Smooth muscle cell (in vitro differentiated cells): ENCODE measurements around the gene DYNLT2. TPM values are rescaled to one million over a fixed set of nuclear protein-coding genes. Genes with fewer than 3 reads are reported as not detected.

Experiments
- DNase-seq: peaks from one replicate; lab custom pipeline; 2025; ENCODE audit not compliant: unreplicated experiment; lab: John Stamatoyannopoulos, UW
- H2AFZ ChIP-seq: fragments of 200-600 bp; sonication (generic); 2 replicates; pipeline ENCODE4 v1.6.0; 2016; ENCODE audit warnings: antibody characterized with exemption, low read depth, mild to moderate bottlenecking
- H3F3A ChIP-seq: fragments of 200-600 bp; sonication (generic); 2 replicates; pipeline ENCODE4 v1.6.0; 2017; ENCODE audit warnings: antibody characterized with exemption, low read depth
- H3K27ac ChIP-seq: fragments of 200-600 bp; sonication (generic); 2 replicates; pipeline ENCODE4 v1.5.1; 2016; ENCODE audit warnings: low read depth, mild to moderate bottlenecking
- H3K27me3 ChIP-seq: fragments of 200-600 bp; sonication (generic); 2 replicates; pipeline ENCODE4 v1.6.1; 2016; ENCODE audit warnings: low read depth, mild to moderate bottlenecking
- H3K36me3 ChIP-seq: fragments of 200-600 bp; sonication (generic); 2 replicates; pipeline ENCODE4 v1.5.1; 2016; ENCODE audit warnings: low read depth
- H3K4me1 ChIP-seq: fragments of 200-600 bp; sonication (generic); 2 replicates; pipeline ENCODE4 v1.5.1; 2016; ENCODE audit warnings: low read depth
- H3K4me2 ChIP-seq: fragments of 200-600 bp; sonication (generic); 2 replicates; pipeline ENCODE4 v1.6.0; 2016; ENCODE audit warnings: mild to moderate bottlenecking
- H3K4me3 ChIP-seq: fragments of 200-600 bp; sonication (generic); 2 replicates; pipeline ENCODE4 v1.5.1; 2016; ENCODE audit warnings: mild to moderate bottlenecking
- H3K79me2 ChIP-seq: fragments of 200-600 bp; sonication (generic); 2 replicates; pipeline ENCODE4 v1.6.0; 2016; ENCODE audit warnings: low read depth, mild to moderate bottlenecking
- H3K9ac ChIP-seq: fragments of 200-600 bp; sonication (generic); 2 replicates; pipeline ENCODE4 v1.6.0; 2016; ENCODE audit warnings: low read depth
- H3K9me3 ChIP-seq: fragments of 200-600 bp; sonication (generic); replicated peaks from 2 replicates; pipeline ENCODE4 v1.5.1; 2016; ENCODE audit warnings: low read depth
- H4K20me1 ChIP-seq: fragments of 200-600 bp; sonication (generic); 2 replicates; pipeline ENCODE4 v1.6.0; 2016; ENCODE audit warnings: low read depth
- WGBS: methylation state at CpG from one replicate; pipeline ENCODE4 v1.1.7; 2016; ENCODE audit warnings: low lambda C conversion rate; 5-methylcytosine and 5-hydroxymethylcytosine counted together
- polyA plus RNA-seq: library from polyadenylated mRNA; unstranded; fragments of >200 nt; fragmentation: Nextera tagmentation; extraction: Ambion mirVana; gene quantifications from 2 replicates; pipeline ENCODE4 v1.2.1, GENCODE V29; 2016
- total RNA-seq: library from RNA; depleted of rRNA; stranded (reverse); fragments of >200 nt; gene quantifications from 2 replicates; pipeline ENCODE4 v1.2.3, GENCODE V29; 2014
- TF ChIP-seq, protein P1 (sequence below): fragments of 200-600 bp; sonication (generic); IDR thresholded peaks from 2 replicates; pipeline ENCODE4 v1.5.1; 2017; ENCODE audit warnings: borderline replicate concordance, mild to moderate bottlenecking, antibody characterized with exemption; ENCODE audit not compliant: insufficient read depth, poor library complexity, severe bottlenecking

DYNLT2 gene
- total and polyA plus RNA-seq, 2 experiments from 2014 or later = 0.89 to 2.1 TPM

DNA sequence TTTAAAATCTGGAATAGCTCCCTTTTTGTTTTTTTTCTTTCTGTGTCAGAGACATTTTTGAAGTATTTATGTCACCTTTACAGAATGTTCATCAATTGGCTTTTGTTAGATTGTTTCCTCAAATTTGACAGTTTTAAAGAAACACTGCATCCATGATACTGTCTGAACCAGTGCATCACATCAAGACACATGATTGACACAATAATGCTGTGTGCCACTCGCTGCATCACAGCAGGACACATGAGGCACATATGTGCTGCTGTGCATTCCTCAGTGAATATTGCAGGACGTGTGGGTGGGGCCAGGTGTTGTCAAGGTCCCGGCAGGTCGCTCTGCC, 37.4 kb upstream of the DYNLT2 start:
- 93% methylated on average over 4 of the region's 4 CpGs for WGBS
- Histone ChIP-seq H3F3A (no peaks in the 10 kb centered on the region), H3K4me2 (no peak overlapping the region), H3K27me3 (no peaks in the 10 kb centered on the region), H3K36me3 (no peaks in the 10 kb centered on the region), H3K79me2 (no peaks in the 10 kb centered on the region), H3K9ac (no peak overlapping the region), H4K20me1 (no peaks in the 10 kb centered on the region), H3K9me3 (no peaks in the 10 kb centered on the region), H3K27ac (no peak overlapping the region), H2AFZ (no peak overlapping the region), H3K4me3 (no peak overlapping the region), H3K4me1 (peaks cover 4% of the 10 kb centered on the region)
- TF ChIP-seq, protein P1, sequence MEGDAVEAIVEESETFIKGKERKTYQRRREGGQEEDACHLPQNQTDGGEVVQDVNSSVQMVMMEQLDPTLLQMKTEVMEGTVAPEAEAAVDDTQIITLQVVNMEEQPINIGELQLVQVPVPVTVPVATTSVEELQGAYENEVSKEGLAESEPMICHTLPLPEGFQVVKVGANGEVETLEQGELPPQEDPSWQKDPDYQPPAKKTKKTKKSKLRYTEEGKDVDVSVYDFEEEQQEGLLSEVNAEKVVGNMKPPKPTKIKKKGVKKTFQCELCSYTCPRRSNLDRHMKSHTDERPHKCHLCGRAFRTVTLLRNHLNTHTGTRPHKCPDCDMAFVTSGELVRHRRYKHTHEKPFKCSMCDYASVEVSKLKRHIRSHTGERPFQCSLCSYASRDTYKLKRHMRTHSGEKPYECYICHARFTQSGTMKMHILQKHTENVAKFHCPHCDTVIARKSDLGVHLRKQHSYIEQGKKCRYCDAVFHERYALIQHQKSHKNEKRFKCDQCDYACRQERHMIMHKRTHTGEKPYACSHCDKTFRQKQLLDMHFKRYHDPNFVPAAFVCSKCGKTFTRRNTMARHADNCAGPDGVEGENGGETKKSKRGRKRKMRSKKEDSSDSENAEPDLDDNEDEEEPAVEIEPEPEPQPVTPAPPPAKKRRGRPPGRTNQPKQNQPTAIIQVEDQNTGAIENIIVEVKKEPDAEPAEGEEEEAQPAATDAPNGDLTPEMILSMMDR = no peak
- DNase-seq = no peak

DNA sequence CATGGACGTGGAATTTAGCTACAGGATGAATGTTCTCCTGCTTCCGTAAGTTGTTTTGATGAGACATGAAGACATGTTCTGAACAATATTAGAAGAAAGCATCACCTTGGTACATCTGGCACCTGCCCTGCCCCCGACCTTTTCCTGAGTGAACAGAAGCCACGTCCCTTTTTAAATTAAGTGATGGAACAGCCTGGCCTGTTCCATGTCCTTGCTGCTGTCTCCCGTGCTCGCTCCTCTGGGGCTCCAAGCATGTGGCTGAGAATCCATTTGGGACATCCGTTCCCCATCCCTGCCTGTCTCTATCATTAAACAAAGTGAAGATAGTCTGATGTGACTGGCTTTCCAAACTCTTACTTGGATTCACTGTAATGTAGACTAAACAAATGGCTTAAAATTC, 36.4 kb upstream of the DYNLT2 start:
- no peak overlapping the region for H2AFZ ChIP-seq
- H3K4me1 ChIP-seq = peaks cover 4% of the 10 kb centered on the region
- H3K27me3 ChIP-seq = no peaks in the 10 kb centered on the region
- H3K36me3 ChIP-seq = no peaks in the 10 kb centered on the region
- TF ChIP-seq, protein P1 = no peak
- no peak overlapping the region for H3K9ac ChIP-seq
- no peak overlapping the region for H3K4me2 ChIP-seq
- H3K4me3 ChIP-seq = no peak overlapping the region
- 82% methylated on average over 7 of the region's 7 CpGs for WGBS
- H4K20me1 ChIP-seq = no peaks in the 10 kb centered on the region
- no peaks in the 10 kb centered on the region for H3K79me2 ChIP-seq
- H3K9me3 ChIP-seq = no peaks in the 10 kb centered on the region
- no peaks in the 10 kb centered on the region for H3F3A ChIP-seq
- no peak for DNase-seq
- H3K27ac ChIP-seq = no peak overlapping the region

DNA sequence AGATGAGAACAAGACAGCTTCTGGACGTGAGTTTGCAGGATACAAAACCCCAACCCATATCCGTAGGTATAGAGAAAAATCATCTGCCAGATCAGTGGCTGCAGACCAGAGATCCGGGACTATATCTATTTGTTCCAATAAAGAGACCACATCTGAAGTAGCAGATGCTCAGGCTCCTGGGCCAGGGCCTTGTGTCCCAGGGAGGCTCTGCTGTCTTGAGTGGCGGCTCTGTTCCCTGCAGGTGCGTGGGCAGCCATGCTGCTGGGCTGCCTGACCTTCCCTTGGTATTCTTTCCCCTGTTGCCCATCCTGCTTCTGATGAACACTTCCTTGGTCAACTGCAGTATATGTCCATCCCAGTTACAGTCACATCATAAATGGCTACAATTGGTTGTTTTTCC, 35.0 kb upstream of the DYNLT2 start:
- H3F3A ChIP-seq = no peaks in the 10 kb centered on the region

DNA sequence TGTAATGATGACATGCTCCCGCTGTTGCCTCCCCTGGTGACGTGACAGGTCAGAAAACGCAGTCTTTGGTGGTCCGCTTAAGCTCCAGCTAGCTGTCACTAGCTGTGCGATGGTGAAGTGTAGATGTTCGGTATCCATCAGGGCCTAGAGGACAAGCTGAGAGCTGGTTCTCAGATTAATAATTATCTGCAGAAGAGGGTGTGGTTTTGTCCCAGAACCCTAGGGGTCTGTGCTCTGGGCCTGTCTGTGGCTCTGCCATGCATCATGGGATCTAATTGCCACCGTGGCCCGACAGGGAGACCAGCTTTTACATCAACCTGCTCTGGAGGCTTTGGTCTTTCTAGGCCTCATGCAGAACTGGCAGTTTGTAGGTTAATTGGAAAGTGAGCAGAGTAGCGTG, 34.2 kb upstream of the DYNLT2 start:
- H3K36me3 ChIP-seq = no peaks in the 10 kb centered on the region
- TF ChIP-seq, protein P1 = no peak
- no peaks in the 10 kb centered on the region for H3K9me3 ChIP-seq
- WGBS = 93% methylated on average over 9 of the region's 9 CpGs
- DNase-seq = no peak
- no peaks in the 10 kb centered on the region for H3K79me2 ChIP-seq
- no peak overlapping the region for H3K4me3 ChIP-seq
- H3K9ac ChIP-seq = no peak overlapping the region
- H3K27me3 ChIP-seq = no peaks in the 10 kb centered on the region
- H3F3A ChIP-seq = no peaks in the 10 kb centered on the region
- no peaks in the 10 kb centered on the region for H4K20me1 ChIP-seq
- no peak overlapping the region for H3K27ac ChIP-seq
- H3K4me2 ChIP-seq = no peak overlapping the region
- H2AFZ ChIP-seq = no peak overlapping the region
- peaks cover 4% of the 10 kb centered on the region for H3K4me1 ChIP-seq

More for the DNA sequence above, 35.0 kb upstream of the DYNLT2 start:
- H2AFZ ChIP-seq = no peak overlapping the region
- peaks cover 4% of the 10 kb centered on the region for H3K4me1 ChIP-seq
- no peaks in the 10 kb centered on the region for H3K36me3 ChIP-seq
- H3K9me3 ChIP-seq = no peaks in the 10 kb centered on the region
- TF ChIP-seq, protein P1 = no peak
- no peak overlapping the region for H3K9ac ChIP-seq
- 85% methylated on average over 5 of the region's 5 CpGs for WGBS
- DNase-seq = no peak
- no peaks in the 10 kb centered on the region for H4K20me1 ChIP-seq
- H3K4me3 ChIP-seq = no peak overlapping the region
- H3K27me3 ChIP-seq = no peaks in the 10 kb centered on the region
- H3K4me2 ChIP-seq = no peak overlapping the region
- H3K27ac ChIP-seq = no peak overlapping the region
- no peaks in the 10 kb centered on the region for H3K79me2 ChIP-seq
